ENCODE data around the gene ACAA2. TPM values are rescaled to one million over a fixed set of nuclear protein-coding genes. Genes with fewer than 3 reads are reported as not detected.

Gene ACAA2
- total and polyA plus RNA-seq, 10 of the 15 experiments (the other 5 are each of a cell fraction or from before 2014, with no cell fraction given) = 43.1 to 134 (median 64.6) TPM

DNA sequence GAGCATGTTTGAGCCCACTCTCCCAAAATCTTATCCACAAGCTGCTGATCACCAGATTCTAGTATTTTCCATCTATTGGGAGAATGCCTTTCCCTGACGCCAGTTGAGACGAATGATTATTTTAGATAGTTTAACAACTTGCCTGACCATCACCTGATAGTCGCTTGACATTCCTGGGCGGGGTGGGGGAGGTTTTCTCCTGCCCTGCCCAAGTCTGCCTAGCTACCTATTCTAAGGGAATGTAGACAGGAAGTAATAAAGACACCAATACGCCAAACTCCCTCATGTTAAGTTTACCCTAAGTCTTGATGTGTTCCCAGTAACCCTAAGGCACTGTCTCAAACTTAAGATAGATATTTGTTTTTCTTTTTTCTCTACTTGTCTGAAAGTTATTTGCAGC is 4.6 kb upstream of the ACAA2 start (continued):
- TF ChIP-seq, protein P1, sequence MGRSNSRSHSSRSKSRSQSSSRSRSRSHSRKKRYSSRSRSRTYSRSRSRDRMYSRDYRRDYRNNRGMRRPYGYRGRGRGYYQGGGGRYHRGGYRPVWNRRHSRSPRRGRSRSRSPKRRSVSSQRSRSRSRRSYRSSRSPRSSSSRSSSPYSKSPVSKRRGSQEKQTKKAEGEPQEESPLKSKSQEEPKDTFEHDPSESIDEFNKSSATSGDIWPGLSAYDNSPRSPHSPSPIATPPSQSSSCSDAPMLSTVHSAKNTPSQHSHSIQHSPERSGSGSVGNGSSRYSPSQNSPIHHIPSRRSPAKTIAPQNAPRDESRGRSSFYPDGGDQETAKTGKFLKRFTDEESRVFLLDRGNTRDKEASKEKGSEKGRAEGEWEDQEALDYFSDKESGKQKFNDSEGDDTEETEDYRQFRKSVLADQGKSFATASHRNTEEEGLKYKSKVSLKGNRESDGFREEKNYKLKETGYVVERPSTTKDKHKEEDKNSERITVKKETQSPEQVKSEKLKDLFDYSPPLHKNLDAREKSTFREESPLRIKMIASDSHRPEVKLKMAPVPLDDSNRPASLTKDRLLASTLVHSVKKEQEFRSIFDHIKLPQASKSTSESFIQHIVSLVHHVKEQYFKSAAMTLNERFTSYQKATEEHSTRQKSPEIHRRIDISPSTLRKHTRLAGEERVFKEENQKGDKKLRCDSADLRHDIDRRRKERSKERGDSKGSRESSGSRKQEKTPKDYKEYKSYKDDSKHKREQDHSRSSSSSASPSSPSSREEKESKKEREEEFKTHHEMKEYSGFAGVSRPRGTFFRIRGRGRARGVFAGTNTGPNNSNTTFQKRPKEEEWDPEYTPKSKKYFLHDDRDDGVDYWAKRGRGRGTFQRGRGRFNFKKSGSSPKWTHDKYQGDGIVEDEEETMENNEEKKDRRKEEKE (IDR thresholded peaks at IDR 0.05) = no peak
- TF ChIP-seq CREM (IDR thresholded peaks at IDR 0.05; ENCODE audit: low read depth) (no peak), POLR2AphosphoS5 (IDR thresholded peaks at IDR 0.05; ENCODE audit: low read length) (no peak), CHD4 (IDR thresholded peaks at IDR 0.05) (no peak)
- TF ChIP-seq, protein P2, sequence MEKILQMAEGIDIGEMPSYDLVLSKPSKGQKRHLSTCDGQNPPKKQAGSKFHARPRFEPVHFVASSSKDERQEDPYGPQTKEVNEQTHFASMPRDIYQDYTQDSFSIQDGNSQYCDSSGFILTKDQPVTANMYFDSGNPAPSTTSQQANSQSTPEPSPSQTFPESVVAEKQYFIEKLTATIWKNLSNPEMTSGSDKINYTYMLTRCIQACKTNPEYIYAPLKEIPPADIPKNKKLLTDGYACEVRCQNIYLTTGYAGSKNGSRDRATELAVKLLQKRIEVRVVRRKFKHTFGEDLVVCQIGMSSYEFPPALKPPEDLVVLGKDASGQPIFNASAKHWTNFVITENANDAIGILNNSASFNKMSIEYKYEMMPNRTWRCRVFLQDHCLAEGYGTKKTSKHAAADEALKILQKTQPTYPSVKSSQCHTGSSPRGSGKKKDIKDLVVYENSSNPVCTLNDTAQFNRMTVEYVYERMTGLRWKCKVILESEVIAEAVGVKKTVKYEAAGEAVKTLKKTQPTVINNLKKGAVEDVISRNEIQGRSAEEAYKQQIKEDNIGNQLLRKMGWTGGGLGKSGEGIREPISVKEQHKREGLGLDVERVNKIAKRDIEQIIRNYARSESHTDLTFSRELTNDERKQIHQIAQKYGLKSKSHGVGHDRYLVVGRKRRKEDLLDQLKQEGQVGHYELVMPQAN (conservative IDR thresholded peaks at IDR 0.05) = no peak

DNA sequence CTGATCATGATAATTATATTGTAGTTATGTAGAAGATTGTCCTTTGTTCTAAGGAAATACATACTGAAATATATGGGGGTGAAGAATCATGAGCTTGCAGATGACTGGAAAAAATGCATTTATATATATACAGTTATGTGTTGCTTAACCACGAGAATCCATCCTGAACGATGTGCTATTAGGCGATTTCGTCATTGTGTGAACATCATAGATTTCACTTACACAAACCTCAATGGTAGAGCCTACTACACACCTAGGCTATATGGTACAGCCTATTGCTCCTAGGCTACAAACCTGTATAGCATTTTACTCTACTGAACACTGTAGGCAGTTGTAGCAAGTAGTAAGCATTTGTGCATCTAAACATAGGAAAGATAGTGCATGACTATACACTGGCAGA is 2.6 kb upstream of the ACAA2 start:
- Histone ChIP-seq H3K9me3 (replicated peaks; ENCODE audit: control insufficient read depth, insufficient read depth, low read length) (no peaks in the 10 kb centered on the region), H3K27me3 (replicated peaks in 1 of 2; ENCODE audit: control insufficient read depth in 2 of 2, insufficient read depth in 2 of 2, low read length in 1 of 2) (no peaks in the 10 kb centered on the region), H3K4me2 (ENCODE audit: control insufficient read depth, insufficient read depth) (no peak overlapping the region), H4K20me1 (ENCODE audit: control insufficient read depth, insufficient read depth) (no peaks in the 10 kb centered on the region), H3K36me3 (ENCODE audit: control insufficient read depth in 2 of 2, insufficient read depth in 2 of 2, low read length in 1 of 2) (no peaks in the 10 kb centered on the region), H3K27ac (ENCODE audit: control insufficient read depth, insufficient read depth) (no peak overlapping the region), H3K79me2 (ENCODE audit: control insufficient read depth, insufficient read depth, low read length) (peaks cover 17% of the 10 kb centered on the region), H3K4me1 (ENCODE audit: control insufficient read depth, insufficient read depth, low read length) (peaks cover 18% of the 10 kb centered on the region), H3K9ac (ENCODE audit: control insufficient read depth, insufficient read depth, low read length) (no peak overlapping the region), H2AFZ (ENCODE audit: control insufficient read depth, low read depth, low read length) (no peak overlapping the region), H3K4me3 (no peak overlapping the region)
- in situ Hi-C loops (cut with MboI) = no loop called here
- intact Hi-C loops (cut with micrococcal nuclease; ENCODE audit: unreplicated experiment) = no loop called here
- ATAC-seq = no peak
- DNase-seq (ENCODE audit: low read depth, low spot score) = no peak
- TF ChIP-seq CHD4 (IDR thresholded peaks at IDR 0.05) = no peak
- TF ChIP-seq, protein P3, sequence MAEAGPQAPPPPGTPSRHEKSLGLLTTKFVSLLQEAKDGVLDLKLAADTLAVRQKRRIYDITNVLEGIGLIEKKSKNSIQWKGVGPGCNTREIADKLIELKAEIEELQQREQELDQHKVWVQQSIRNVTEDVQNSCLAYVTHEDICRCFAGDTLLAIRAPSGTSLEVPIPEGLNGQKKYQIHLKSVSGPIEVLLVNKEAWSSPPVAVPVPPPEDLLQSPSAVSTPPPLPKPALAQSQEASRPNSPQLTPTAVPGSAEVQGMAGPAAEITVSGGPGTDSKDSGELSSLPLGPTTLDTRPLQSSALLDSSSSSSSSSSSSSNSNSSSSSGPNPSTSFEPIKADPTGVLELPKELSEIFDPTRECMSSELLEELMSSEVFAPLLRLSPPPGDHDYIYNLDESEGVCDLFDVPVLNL (IDR thresholded peaks at IDR 0.05; ENCODE audit: low read depth, low read length) = no peak
- TF ChIP-seq POLR2A (IDR thresholded peaks at IDR 0.05; ENCODE audit: low read depth, low read length) = no peak
- ChIA-PET SMC1A (ENCODE audit: uncharacterized antibody, unreplicated experiment) (no interaction called here), CTCF (no interaction called here), RAD21 (ENCODE audit: unreplicated experiment) (no interaction called here), POLR2A (interaction anchor here (0.5 kb wide), 1 partner anchor 637 kb away, joined by 3 read pairs; no protein-coding TSS in a partner anchor)
- 100% methylated on average over 4 of the region's 4 CpGs for WGBS (ENCODE audit: insufficient coverage, insufficient replicate concordance, low lambda C conversion rate, missing lambda C conversion rate)
- FAIRE-seq = no peak
- no TSS peak for BruUV-seq (replicated peaks)
